HG03460 (cell line): ENCODE data around the gene CRY2.

Source experiments
- ATAC-seq: cut with Tn5 transposase; IDR thresholded peaks from one replicate; pipeline ENCODE4 v1.9.1; 2021; ENCODE audit not compliant: unreplicated experiment

Gene CRY2

GRCh38 chr11:45917286-45917622 is 70.0 kb downstream of the CRY2 start:
- ATAC-seq = no peak

- ATAC-seq = peak; percentile 86
Observed at GRCh38 chr11:45917623-45918330, 70.5 kb downstream of the CRY2 start, which contains the start of gene PEX16. TSS of gene PEX16 (minus strand) at chr11:45917877. CDS start at chr11:45917811, 66 bp downstream.

- ATAC-seq = peak; percentile 36
Observed at GRCh38 chr11:45918331-45918941, 71.2 kb downstream of the CRY2 start.

- no peak for ATAC-seq
Observed at GRCh38 chr11:45918962-45919675, 71.8 kb downstream of the CRY2 start.

GRCh38 chr11:45919806-45920530 is 72.7 kb downstream of the CRY2 start:
- no peak for ATAC-seq

GRCh38 chr11:45920531-45921477 is 73.5 kb downstream of the CRY2 start:
- no peak for ATAC-seq

GRCh38 chr11:45921561-45922424 is 74.5 kb downstream of the CRY2 start:
- ATAC-seq = no peak

GRCh38 chr11:45922425-45923082 is 75.3 kb downstream of the CRY2 start, which contains the start of gene LARGE2:
TSS of gene LARGE2 (plus strand) at chr11:45922656. CDS start at chr11:45922883, 227 bp downstream.
- no peak for ATAC-seq

- no peak for ATAC-seq
Observed at GRCh38 chr11:45924036-45924915, 77.0 kb downstream of the CRY2 start.

GRCh38 chr11:45924927-45925326 is 77.7 kb downstream of the CRY2 start:
- ATAC-seq = no peak

GRCh38 chr11:45925550-45925949 is 78.3 kb downstream of the CRY2 start:
- no peak for ATAC-seq

- ATAC-seq = no peak
Observed at GRCh38 chr11:45926001-45926401, 78.7 kb downstream of the CRY2 start.

- no peak for ATAC-seq
Observed at GRCh38 chr11:45926536-45927331, 79.5 kb downstream of the CRY2 start.

- ATAC-seq = no peak
Observed at GRCh38 chr11:45927332-45927683, 80.0 kb downstream of the CRY2 start.

GRCh38 chr11:45927684-45928413 is 80.6 kb downstream of the CRY2 start:
- no peak for ATAC-seq

- no peak for ATAC-seq
Observed at GRCh38 chr11:45928535-45929215, 81.4 kb downstream of the CRY2 start.
